Liver (tissue), 3 donors: ENCODE measurements around the gene PTPRN2.

ENCODE experiments used
- CTCF ChIP-seq: fragments of 150-350 bp; IDR thresholded peaks from 2 replicates; pipeline ENCODE4 v1.5.1; 2017; ENCODE audit warnings: improper control_type of control experiment, low read depth, low read length; ENCODE audit not compliant: missing input control
- EGR1 ChIP-seq, 2 donors: IDR thresholded peaks; 2 replicates each; pipeline ENCODE4 v1.6.1; 2016 to 2018; ENCODE audit warnings: antibody characterized with exemption in 2 of 2, low read depth in 2 of 2
- JUND ChIP-seq, 2 donors: IDR thresholded peaks; 2 replicates each; pipeline ENCODE4 v1.6.1; 2016; ENCODE audit warnings: antibody characterized with exemption in 2 of 2
- MAX ChIP-seq: IDR thresholded peaks from 2 replicates; pipeline ENCODE4 v1.6.1; 2016; ENCODE audit warnings: antibody characterized with exemption
- RAD21 ChIP-seq, 2 donors: IDR thresholded peaks; 2 replicates each; pipeline ENCODE4 v1.6.1; 2016; ENCODE audit warnings: antibody characterized with exemption in 2 of 2, mild to moderate bottlenecking in 2 of 2
- REST ChIP-seq: IDR thresholded peaks from 2 replicates; pipeline ENCODE4 v1.6.1; 2016; ENCODE audit warnings: antibody characterized with exemption, mild to moderate bottlenecking
- SP1 ChIP-seq: IDR thresholded peaks from 2 replicates; pipeline ENCODE4 v1.6.1; 2018; ENCODE audit warnings: antibody characterized with exemption, mild to moderate bottlenecking
- TAF1 ChIP-seq: conservative IDR thresholded peaks from 2 replicates; pipeline ENCODE4 v1.6.1; 2016; ENCODE audit warnings: antibody characterized with exemption, mild to moderate bottlenecking
- ZBTB33 ChIP-seq: IDR thresholded peaks from 2 replicates; pipeline ENCODE4 v1.6.1; 2016; ENCODE audit warnings: antibody characterized with exemption
- donor health status: healthy.
- donor health status: healthy.

GRCh38 chr7:158454631-158455030, 133.0 kb downstream of the PTPRN2 start:
- TF ChIP-seq JUND (IDR thresholded peaks at IDR 0.05): no peak
- TF ChIP-seq CTCF: no peak
- TF ChIP-seq TAF1: no peak
- no peak for TF ChIP-seq SP1
- no peak for TF ChIP-seq EGR1 (IDR thresholded peaks at IDR 0.05; ENCODE audit: low read depth in 2 of 2)
- no peak for TF ChIP-seq RAD21 (IDR thresholded peaks at IDR 0.05)
- no peak for TF ChIP-seq MAX
- no peak for TF ChIP-seq REST
- no peak for TF ChIP-seq ZBTB33
